Liver (tissue), 9 donors: Measurements from ENCODE around the gene EPS8L1. TPM values are rescaled to one million over a fixed set of nuclear protein-coding genes. Genes with fewer than 3 reads are reported as not detected.

ENCODE experiments used
- DNase-seq: peaks from one replicate; pipeline ENCODE4 v3.0.0-alpha.2; 2017; ENCODE audit warnings: low spot score
- H3K27ac ChIP-seq, 2 donors: one replicate each; pipeline ENCODE4 v1.7.0; 2013; ENCODE audit warnings: inconsistent platforms in 2 of 2, low read length in 2 of 2, control low read depth in 1 of 2, low read depth in 1 of 2, mild to moderate bottlenecking in 1 of 2
- H3K27me3 ChIP-seq, 4 donors: one replicate each; pipeline versions ENCODE4 v1.6.1 to v1.7.0; 2013; ENCODE audit warnings: low read length in 3 of 4, inconsistent platforms in 1 of 4, mild to moderate bottlenecking in 1 of 4, moderate library complexity in 1 of 4; ENCODE audit not compliant: control insufficient read depth in 4 of 4, insufficient read depth in 4 of 4
- H3K36me3 ChIP-seq, 4 donors: one replicate each; pipeline versions ENCODE4 v1.6.1 to v1.7.0; 2013; ENCODE audit warnings: low read length in 3 of 4, mild to moderate bottlenecking in 3 of 4, low read depth in 1 of 4, moderate library complexity in 1 of 4; ENCODE audit not compliant: control insufficient read depth in 4 of 4, insufficient read depth in 3 of 4
- H3K4me1 ChIP-seq, 4 donors: one replicate each; pipeline versions ENCODE4 v1.6.1 to v1.7.0; 2013; ENCODE audit warnings: low read length in 3 of 4, mild to moderate bottlenecking in 3 of 4, moderate library complexity in 1 of 4; ENCODE audit not compliant: control insufficient read depth in 4 of 4, insufficient read depth in 4 of 4
- H3K4me3 ChIP-seq, 3 donors: one replicate each; pipeline versions ENCODE4 v1.6.1 to v1.7.0; 2013; ENCODE audit warnings: low read length in 3 of 3, control low read depth in 1 of 3, low read depth in 1 of 3, mild to moderate bottlenecking in 1 of 3
- H3K9ac ChIP-seq, 2 donors: one replicate each; pipeline ENCODE4 v1.7.0; 2013; ENCODE audit warnings: low read length in 2 of 2, mild to moderate bottlenecking in 2 of 2, moderate library complexity in 2 of 2, control low read depth in 1 of 2, low read depth in 1 of 2
- H3K9me3 ChIP-seq, 4 donors: one replicate each; pipeline versions ENCODE4 v1.6.1 to v1.7.0; 2013; ENCODE audit warnings: low read length in 3 of 4; ENCODE audit not compliant: control insufficient read depth in 4 of 4
- FOXA1 ChIP-seq: IDR thresholded peaks from 2 replicates; pipeline ENCODE4 v1.6.1; 2016; ENCODE audit warnings: antibody characterized with exemption
- FOXA2 ChIP-seq: IDR thresholded peaks from 2 replicates; pipeline ENCODE4 v1.6.1; 2016; ENCODE audit warnings: antibody characterized with exemption
- HNF4A ChIP-seq, 2 donors: conservative IDR thresholded peaks; 2 replicates each; pipeline ENCODE4 v1.6.1; 2016; ENCODE audit warnings: antibody characterized with exemption in 2 of 2, mild to moderate bottlenecking in 2 of 2
- HNF4G ChIP-seq: IDR thresholded peaks from 2 replicates; pipeline ENCODE4 v1.6.1; 2016; ENCODE audit warnings: antibody characterized with exemption
- JUND ChIP-seq, 2 donors: IDR thresholded peaks; 2 replicates each; pipeline ENCODE4 v1.6.1; 2016; ENCODE audit warnings: antibody characterized with exemption in 2 of 2
- NR2F2 ChIP-seq: IDR thresholded peaks from 2 replicates; pipeline ENCODE4 v1.6.1; 2016; ENCODE audit warnings: antibody characterized with exemption
- RAD21 ChIP-seq, 2 donors: IDR thresholded peaks; 2 replicates each; pipeline ENCODE4 v1.6.1; 2016; ENCODE audit warnings: antibody characterized with exemption in 2 of 2, mild to moderate bottlenecking in 2 of 2
- TAF1 ChIP-seq: conservative IDR thresholded peaks from 2 replicates; pipeline ENCODE4 v1.6.1; 2016; ENCODE audit warnings: antibody characterized with exemption, mild to moderate bottlenecking
- WGBS: extraction: QIAGEN DNeasy Blood & Tissue Kit; methylation state at CpG from one replicate; pipeline ENCODE4 v1.1.7; 2013; 5-methylcytosine and 5-hydroxymethylcytosine counted together
- polyA plus RNA-seq, 2 donors: library from polyadenylated mRNA; stranded (reverse) in 1 of 2; unstranded in 1 of 2; fragments of 200-250 nt in 1 of 2; fragments of >200 nt in 1 of 2; fragmentation: Nextera tagmentation in 1 of 2; extraction: Ambion mirVana in 1 of 2; gene quantifications; one replicate each; pipeline versions ENCODE4 v1.2.1 to v1.2.3, GENCODE V29; 2013 to 2015
- total RNA-seq, 2 donors: library from RNA; depleted of rRNA; stranded (reverse); fragments of >200 nt; gene quantifications; one replicate each; pipeline ENCODE4 v1.2.3, GENCODE V29; 2014
- TF ChIP-seq, protein P1 (sequence below): IDR thresholded peaks from 2 replicates; pipeline ENCODE4 v1.6.1; 2016; ENCODE audit warnings: antibody characterized with exemption, mild to moderate bottlenecking
- TF ChIP-seq, protein P2 (sequence below): IDR thresholded peaks from 2 replicates; pipeline ENCODE4 v1.6.1; 2016; ENCODE audit warnings: antibody characterized with exemption
- TF ChIP-seq, protein P3 (sequence below): fragments of 150-350 bp; IDR thresholded peaks from 2 replicates; pipeline ENCODE4 v1.5.1; 2017; ENCODE audit warnings: improper control_type of control experiment, low read depth, low read length; ENCODE audit not compliant: missing input control
- donor health status: healthy.
- donor health status: healthy.
- donor health status: healthy.
- donor health status: healthy.
- donor health status: healthy.

Gene EPS8L1
- total and polyA plus RNA-seq, 4 donors, result 0.40 to 1.5 (median 0.87) TPM

DNA sequence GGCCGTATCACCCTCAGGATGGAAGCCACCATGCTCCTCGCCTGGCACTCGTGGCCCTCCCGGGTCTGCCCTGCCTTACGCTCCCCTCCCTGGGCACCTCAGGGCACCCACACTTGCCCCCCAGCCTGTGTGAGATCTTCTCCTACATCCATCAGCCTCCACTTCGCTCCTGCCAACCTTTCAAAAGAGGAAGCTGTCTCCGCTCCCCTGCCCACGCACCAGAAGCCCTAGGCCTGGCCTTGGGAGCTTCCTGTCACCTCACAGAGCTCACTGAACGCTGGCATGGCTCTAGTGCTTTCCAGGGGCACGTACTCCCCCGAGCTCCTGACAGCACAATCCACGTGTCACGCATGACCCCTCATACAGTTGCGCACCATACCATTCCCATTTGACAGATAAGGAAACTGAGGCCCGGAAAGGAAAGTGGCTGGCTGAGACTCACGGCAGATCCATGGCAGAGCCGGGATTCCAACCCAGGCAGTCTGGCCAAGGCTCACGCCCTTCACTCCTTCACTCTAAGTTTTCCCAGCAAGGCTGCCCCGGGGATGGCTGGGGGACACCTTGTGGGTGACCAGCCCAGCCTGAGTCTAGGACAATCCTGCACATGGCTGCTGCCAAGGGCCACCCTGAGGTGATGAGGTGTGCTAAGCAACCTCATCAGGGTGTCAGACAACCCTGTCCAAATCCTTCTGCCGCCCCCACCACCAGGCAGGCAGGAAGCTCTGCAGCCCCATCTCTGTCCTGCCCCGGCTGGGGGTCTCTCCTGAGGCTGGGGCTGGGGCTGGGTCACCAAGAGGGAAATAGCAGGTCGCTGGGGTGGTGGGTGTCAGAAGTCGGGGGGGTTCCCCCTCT lies 22.4 kb downstream of the EPS8L1 start:
- H3K9ac ChIP-seq, result no peak overlapping the region
- no peak for DNase-seq
- no peak overlapping the region for H3K4me3 ChIP-seq
- no peak overlapping the region for H3K27ac ChIP-seq
- TF ChIP-seq JUND (IDR thresholded peaks at IDR 0.05) (no peak), FOXA1 (no peak)
- TF ChIP-seq, protein P1, sequence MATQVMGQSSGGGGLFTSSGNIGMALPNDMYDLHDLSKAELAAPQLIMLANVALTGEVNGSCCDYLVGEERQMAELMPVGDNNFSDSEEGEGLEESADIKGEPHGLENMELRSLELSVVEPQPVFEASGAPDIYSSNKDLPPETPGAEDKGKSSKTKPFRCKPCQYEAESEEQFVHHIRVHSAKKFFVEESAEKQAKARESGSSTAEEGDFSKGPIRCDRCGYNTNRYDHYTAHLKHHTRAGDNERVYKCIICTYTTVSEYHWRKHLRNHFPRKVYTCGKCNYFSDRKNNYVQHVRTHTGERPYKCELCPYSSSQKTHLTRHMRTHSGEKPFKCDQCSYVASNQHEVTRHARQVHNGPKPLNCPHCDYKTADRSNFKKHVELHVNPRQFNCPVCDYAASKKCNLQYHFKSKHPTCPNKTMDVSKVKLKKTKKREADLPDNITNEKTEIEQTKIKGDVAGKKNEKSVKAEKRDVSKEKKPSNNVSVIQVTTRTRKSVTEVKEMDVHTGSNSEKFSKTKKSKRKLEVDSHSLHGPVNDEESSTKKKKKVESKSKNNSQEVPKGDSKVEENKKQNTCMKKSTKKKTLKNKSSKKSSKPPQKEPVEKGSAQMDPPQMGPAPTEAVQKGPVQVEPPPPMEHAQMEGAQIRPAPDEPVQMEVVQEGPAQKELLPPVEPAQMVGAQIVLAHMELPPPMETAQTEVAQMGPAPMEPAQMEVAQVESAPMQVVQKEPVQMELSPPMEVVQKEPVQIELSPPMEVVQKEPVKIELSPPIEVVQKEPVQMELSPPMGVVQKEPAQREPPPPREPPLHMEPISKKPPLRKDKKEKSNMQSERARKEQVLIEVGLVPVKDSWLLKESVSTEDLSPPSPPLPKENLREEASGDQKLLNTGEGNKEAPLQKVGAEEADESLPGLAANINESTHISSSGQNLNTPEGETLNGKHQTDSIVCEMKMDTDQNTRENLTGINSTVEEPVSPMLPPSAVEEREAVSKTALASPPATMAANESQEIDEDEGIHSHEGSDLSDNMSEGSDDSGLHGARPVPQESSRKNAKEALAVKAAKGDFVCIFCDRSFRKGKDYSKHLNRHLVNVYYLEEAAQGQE, result no peak
- TF ChIP-seq, protein P2, sequence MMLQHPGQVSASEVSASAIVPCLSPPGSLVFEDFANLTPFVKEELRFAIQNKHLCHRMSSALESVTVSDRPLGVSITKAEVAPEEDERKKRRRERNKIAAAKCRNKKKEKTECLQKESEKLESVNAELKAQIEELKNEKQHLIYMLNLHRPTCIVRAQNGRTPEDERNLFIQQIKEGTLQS, result no peak
- no peaks in the 10 kb centered on the region for H3K9me3 ChIP-seq
- H3K27me3 ChIP-seq, result no peaks in the 10 kb centered on the region
- peaks cover 5 to 44% (median 7%) of the 10 kb centered on the region in 4 donors for H3K36me3 ChIP-seq
- WGBS, result 92% methylated on average over 23 of the region's 23 CpGs
- H3K4me1 ChIP-seq, result no peaks in the 10 kb centered on the region

DNA sequence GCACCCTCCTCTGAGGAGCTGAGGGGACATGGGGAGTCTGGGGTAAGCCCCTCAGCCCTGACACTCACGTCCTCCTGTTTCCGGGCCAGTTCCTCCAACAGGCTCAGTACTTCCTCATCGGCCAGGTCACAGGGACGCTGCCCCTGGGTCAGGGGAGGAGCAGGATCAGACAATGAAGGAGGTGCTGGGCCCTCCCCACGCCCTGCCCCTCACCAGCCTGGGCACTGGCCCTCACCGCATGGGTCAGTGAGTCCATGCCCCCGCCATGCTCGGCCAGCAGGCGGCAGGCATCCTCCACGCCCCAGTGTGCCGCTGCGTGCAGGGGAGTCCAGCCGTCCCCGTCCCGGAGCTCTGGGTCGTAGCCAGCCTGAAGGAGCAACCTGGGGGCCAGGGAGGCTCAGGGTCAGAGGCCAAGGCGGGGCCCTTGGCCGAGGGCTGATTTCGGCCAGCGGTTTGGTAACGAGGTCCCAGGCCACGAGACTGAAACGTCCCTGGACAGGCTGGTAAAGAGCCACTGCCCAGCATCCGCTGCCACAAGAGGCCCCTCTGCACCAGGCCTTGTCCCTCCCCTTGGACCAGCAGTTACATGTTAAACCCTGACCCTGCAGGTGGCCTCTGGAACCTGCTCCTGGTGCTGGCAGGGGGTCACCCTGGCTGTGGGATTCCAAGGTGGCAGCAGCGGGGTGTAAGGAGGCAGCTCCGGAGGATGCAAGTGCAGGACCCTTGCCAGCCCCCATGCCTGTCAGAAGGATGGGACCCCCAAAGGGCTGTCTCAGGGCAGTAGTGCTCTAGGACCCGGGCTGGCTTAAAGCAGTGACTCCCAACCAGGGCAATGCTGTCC lies 23.3 kb downstream of the EPS8L1 start:
- H3K4me1 ChIP-seq, result no peaks in the 10 kb centered on the region
- H3K9me3 ChIP-seq, result no peaks in the 10 kb centered on the region
- H3K9ac ChIP-seq, result no peak overlapping the region
- no peaks in the 10 kb centered on the region for H3K27me3 ChIP-seq
- TF ChIP-seq HNF4G, result no peak
- 92% methylated on average over 27 of the region's 27 CpGs for WGBS
- H3K27ac ChIP-seq, result no peak overlapping the region
- peaks cover 7 to 48% (median 10%) of the 10 kb centered on the region in 4 donors for H3K36me3 ChIP-seq
- no peak overlapping the region for H3K4me3 ChIP-seq
- no peak for DNase-seq

DNA sequence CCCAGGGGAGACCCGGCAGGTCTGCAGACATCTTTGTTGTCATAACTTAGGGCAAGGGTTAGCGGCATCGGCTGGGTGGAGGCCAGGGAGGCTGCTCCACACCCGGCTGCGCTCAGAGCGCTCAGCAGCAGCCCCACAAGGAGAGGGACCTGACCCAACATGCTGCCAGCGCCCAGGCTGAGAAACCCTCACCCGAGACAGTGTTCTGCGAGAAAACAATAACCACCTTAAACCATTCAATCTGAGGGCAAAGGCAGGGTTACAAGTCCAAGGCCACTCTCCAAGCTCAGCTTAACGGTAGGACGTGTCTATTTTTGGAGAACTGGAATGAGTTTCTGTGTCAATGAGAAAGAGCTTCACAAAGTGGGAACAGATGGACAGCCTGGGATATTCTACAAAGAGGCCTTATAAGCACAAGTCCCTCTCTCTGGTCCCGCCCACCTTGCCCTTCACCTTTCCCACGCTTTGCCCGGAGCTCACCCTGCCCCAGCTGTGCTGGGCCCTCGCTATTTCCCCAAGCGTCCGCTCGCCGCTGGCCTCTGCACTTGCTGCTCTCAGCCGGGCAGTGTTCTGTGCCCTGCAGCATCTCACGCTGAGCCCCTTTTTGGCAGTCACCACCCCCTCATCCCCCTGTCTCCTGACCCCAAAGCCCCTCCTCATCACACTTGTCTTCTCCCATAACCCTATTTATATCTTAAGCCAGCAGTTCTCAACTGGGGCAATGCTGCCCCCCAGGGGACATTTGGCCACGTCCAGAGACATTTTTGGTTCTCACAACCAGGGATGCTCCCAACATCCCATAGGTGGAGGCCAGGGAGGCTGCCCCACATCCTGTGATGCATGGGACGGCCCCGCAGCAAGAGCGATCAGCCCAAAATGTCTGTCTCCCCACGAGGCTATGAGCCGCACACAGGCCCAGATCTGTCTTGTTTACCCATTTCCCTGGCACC lies 24.2 kb downstream of the EPS8L1 start:
- Histone ChIP-seq H3K4me1 (no peaks in the 10 kb centered on the region), H3K9me3 (no peaks in the 10 kb centered on the region), H3K27ac (no peak overlapping the region), H3K27me3 (no peaks in the 10 kb centered on the region), H3K9ac (no peak overlapping the region), H3K4me3 (no peak overlapping the region), H3K36me3 (peaks cover 7 to 41% (median 8%) of the 10 kb centered on the region in 4 donors)
- 91% methylated on average over 27 of the region's 27 CpGs for WGBS
- DNase-seq, result no peak
- TF ChIP-seq HNF4A (conservative IDR thresholded peaks at IDR 0.05), result no peak
- no peak for TF ChIP-seq JUND (IDR thresholded peaks at IDR 0.05)
- TF ChIP-seq RAD21 (IDR thresholded peaks at IDR 0.05), result no peak
- no peak for TF ChIP-seq NR2F2
- TF ChIP-seq, protein P1, result no peak
- no peak for TF ChIP-seq TAF1
- TF ChIP-seq, protein P3, sequence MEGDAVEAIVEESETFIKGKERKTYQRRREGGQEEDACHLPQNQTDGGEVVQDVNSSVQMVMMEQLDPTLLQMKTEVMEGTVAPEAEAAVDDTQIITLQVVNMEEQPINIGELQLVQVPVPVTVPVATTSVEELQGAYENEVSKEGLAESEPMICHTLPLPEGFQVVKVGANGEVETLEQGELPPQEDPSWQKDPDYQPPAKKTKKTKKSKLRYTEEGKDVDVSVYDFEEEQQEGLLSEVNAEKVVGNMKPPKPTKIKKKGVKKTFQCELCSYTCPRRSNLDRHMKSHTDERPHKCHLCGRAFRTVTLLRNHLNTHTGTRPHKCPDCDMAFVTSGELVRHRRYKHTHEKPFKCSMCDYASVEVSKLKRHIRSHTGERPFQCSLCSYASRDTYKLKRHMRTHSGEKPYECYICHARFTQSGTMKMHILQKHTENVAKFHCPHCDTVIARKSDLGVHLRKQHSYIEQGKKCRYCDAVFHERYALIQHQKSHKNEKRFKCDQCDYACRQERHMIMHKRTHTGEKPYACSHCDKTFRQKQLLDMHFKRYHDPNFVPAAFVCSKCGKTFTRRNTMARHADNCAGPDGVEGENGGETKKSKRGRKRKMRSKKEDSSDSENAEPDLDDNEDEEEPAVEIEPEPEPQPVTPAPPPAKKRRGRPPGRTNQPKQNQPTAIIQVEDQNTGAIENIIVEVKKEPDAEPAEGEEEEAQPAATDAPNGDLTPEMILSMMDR, result no peak
- no peak for TF ChIP-seq FOXA2
